Measurements from ENCODE around the gene C11orf87.

C11orf87 gene

GRCh38 chr11:109421981-109422869 lies at the start of gene C11orf87:
Gene C11orf87 (plus strand): TSS chr11:109422190. CDS start chr11:109423634, 1,444 bp downstream.
- no peak for FAIRE-seq

DNA sequence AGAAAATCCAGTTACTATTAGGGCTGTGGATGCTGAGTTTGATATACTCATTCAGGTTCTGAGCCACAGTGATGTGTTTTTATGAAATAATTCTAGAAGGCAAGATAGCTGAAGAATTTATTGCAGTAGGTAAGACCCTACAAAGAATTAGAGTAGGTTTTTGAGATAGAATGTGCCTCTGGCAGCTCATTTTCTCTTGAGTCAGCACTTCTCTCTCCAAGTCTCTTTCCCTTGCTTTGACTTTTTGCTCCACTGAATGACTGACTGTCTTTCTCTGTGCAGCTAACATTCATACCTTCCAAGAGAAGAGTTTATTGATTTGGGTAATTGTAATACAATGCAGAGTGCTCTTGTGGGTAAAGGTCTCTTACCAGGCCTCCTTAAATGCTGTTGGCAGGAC lies 48.0 kb upstream of the C11orf87 start:
- no peak for FAIRE-seq

GRCh38 chr11:109374441-109374840 lies 47.5 kb upstream of the C11orf87 start:
- no peak for FAIRE-seq

- FAIRE-seq: no peak
Observed at GRCh38 chr11:109377039-109377742, 44.8 kb upstream of the C11orf87 start.

DNA sequence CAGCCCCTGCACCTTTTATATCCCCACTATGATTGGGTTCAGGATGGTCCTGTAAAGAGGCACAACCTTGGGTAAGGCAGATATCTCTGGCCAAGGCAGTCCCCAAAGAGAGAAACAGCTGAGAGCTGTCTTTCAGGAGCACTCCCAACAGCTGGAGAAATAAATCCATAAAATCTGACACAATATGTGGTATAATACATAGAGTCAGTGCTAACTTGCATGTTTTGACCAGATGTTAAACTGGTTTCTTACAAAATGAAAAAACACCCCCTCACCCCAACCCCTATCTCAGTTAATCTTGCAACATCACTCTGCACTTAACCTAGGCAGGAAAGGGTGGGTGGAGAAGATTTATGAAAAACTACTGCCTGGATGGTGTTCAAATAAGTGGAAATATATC lies 44.0 kb upstream of the C11orf87 start:
- no peak for FAIRE-seq

GRCh38 chr11:109383306-109383705 lies 38.7 kb upstream of the C11orf87 start:
- FAIRE-seq: no peak

DNA sequence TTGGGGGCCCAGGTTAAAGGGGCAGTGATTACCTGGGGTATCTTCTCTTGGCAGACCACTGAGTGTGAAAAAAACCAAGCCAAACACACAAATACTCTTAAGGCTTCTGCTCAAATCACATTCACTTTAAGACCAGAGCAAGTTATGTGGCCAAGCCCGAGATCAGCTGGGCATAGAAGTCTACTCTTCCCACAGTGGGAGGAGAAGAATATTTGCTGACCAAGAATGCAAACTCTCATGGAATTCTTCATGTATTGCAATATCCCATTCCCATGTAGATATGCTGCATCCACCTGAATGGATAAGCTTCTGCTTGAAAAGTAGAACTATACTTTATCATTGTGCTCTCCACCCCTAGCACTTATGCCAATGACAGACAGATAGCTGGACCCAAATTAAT lies 37.1 kb upstream of the C11orf87 start:
- FAIRE-seq: no peak

GRCh38 chr11:109388982-109389381 lies 33.0 kb upstream of the C11orf87 start:
- no peak for FAIRE-seq

- no peak for FAIRE-seq
Observed at GRCh38 chr11:109390752-109391151, 31.2 kb upstream of the C11orf87 start.

DNA sequence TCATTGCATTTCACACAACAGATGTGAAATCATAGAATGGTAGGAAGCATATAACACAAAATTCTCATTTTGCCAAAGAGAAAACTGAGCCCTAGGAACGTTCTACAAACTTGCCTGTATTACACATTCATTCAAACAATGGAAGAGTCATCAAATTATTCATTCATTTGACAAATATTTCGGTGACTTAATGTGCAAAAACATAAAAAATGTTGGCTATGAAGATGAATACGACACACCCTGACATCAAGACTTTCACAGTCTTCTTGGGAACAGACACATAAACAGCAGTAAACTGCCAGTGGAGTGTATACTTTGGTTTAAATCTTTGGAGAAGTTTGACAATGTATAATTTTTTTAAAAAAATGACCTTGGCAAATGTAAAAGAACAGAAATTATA lies 20.4 kb upstream of the C11orf87 start:
- no peak for FAIRE-seq

- FAIRE-seq: no peak
Observed at GRCh38 chr11:109405671-109406070, 16.3 kb upstream of the C11orf87 start.

DNA sequence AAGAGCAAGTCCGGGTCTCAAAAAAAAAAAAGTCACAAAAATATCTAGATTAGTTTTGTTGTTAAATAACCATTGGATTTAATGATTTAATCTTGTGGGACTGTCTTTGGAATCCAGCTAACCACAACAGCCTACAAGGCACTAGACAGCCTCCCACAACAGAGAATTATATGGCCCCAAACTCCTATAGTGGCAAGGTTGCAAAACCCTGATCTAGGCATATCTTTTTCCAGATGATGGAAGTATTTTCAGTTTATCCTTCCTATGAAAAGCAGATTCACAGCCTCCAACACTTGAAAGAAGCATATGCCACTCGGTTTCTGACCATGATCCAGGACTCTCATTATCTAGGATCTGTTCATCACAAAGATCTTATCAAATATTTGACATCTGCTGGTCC lies 5.4 kb upstream of the C11orf87 start:
- FAIRE-seq: no peak

GRCh38 chr11:109422870-109423465 lies 978 bp downstream of the C11orf87 start:
- no peak for FAIRE-seq

DNA sequence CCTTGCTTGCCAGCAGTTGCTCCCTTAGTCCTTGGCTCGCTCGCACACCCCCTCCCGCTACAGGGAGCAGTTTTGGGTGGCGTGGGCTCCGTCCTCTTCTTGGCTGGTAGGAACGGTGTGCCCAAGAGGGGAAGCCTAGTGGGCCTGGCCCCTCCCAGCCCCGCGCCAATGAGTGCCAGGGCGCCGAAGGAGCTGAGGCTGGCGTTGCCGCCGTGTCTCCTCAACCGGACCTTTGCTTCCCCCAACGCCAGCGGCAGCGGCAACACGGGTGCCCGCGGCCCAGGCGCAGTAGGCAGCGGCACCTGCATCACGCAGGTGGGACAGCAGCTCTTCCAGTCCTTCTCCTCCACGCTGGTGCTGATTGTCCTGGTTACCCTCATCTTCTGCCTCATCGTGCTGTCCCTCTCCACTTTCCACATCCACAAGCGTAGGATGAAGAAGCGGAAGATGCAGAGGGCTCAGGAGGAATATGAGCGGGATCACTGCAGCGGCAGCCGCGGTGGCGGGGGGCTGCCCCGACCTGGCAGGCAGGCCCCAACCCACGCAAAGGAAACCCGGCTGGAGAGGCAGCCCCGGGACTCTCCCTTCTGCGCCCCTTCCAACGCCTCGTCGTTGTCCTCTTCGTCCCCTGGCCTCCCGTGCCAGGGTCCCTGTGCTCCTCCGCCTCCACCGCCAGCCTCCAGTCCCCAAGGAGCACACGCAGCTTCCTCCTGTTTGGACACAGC lies 1.6 kb downstream of the C11orf87 start:
- FAIRE-seq: no peak

GRCh38 chr11:109424901-109425300 lies 2.9 kb downstream of the C11orf87 start:
- FAIRE-seq: no peak

GRCh38 chr11:109425554-109425953 lies 3.6 kb downstream of the C11orf87 start:
- FAIRE-seq: no peak

DNA sequence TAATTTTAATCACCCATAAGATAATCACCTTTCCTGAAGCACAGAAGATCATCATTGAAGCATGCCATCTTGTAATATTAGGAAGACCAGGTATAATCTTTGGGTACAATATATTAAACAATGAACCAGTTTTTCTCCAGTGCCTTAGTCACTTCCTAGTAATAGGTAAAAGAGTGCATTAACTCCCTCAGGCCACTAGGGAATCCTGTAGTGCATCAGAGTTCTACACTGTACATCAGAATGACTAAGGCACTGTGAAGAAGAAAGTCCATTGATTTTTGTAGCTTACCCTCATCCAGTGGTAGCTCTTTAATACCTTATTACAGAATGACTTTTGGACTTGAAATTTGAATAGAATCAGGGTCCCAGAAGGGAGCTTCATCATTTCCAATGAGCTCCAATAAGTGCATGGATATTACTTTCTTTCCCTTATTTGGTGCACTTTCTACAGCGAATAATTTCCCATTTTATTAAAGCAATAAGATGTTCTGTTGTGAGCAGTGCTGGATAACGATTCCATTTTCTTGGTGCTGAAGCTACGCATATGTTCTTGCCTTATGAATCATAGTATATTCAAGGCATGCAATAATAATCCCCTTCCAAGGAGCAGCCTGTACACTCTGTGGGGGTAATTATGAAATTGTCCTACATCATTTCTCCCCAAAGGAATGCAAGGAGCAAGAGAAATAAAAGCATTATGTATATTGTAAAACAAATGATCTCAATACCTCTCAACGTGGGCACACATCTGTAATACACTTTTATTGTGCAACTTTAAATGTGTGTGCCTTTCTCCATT lies 4.7 kb downstream of the C11orf87 start:
- FAIRE-seq: no peak

GRCh38 chr11:109432105-109432504 lies 10.1 kb downstream of the C11orf87 start:
- FAIRE-seq: no peak

GRCh38 chr11:109433753-109434256 lies 11.8 kb downstream of the C11orf87 start:
- FAIRE-seq: no peak

GRCh38 chr11:109435121-109435742 lies 13.2 kb downstream of the C11orf87 start:
- FAIRE-seq: no peak

- FAIRE-seq: no peak
Observed at GRCh38 chr11:109439684-109440083, 17.7 kb downstream of the C11orf87 start.
